ENCODE measurements around the gene TLR2. TPM values are rescaled to one million over a fixed set of nuclear protein-coding genes. Genes with fewer than 3 reads are reported as not detected.

Gene TLR2
- total RNA-seq, 4 donors from 2014 or later, result 0.40 to 17.6 (median 9.1) TPM

Other genes starting within 250 kb of the TLR2 start
- gene TMEM131L, start 217.9 kb upstream of the TLR2 start, total RNA-seq, result 10 to 100 TPM in 2 of 4 donors, 1 to 10 TPM in 2; 5.2 to 14.8 (median 8.3) TPM
- under 1 TPM in 1 of 4 donors, not detected in 3; 0.96 TPM for gene RNF175, start 75.7 kb downstream of the TLR2 start, total RNA-seq
- 10 to 100 TPM in 2 of 4 donors, 1 to 10 TPM in 2; 6.4 to 61.7 (median 15.6) TPM for gene SFRP2, start 104.8 kb downstream of the TLR2 start, total RNA-seq